Measurements from ENCODE around the gene KIF21A.

Gene KIF21A

GRCh38 chr12:39383114-39383513, 59.8 kb downstream of the KIF21A start:
- DNase-seq = no peak

- DNase-seq = no peak
Measured at GRCh38 chr12:39380090-39380489, 62.8 kb downstream of the KIF21A start.

DNA sequence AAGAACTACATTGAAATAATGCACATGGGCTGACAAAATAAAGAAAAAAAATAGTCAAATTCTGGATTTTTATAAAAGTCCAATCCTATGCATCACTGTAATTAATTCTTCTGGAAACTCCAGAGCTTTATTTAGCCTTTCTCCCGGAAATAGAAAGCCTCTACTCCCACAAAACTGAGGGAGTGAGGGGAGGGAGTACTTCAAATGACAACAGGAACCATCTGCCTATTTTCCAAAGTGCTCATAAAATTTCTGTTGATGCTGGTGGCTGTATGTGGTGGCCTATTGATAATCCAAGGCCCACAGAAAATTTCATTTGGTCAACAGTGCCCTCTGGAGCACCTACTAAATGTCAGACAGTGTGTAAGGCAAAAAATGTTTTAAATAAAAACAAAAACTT, 64.6 kb downstream of the KIF21A start:
- no peak for DNase-seq

GRCh38 chr12:39375206-39375808, 67.6 kb downstream of the KIF21A start:
- DNase-seq = no peak

- no peak for DNase-seq
Measured at GRCh38 chr12:39372929-39373328, 70.0 kb downstream of the KIF21A start.

GRCh38 chr12:39372204-39372925, 70.6 kb downstream of the KIF21A start:
- DNase-seq = no peak

DNA sequence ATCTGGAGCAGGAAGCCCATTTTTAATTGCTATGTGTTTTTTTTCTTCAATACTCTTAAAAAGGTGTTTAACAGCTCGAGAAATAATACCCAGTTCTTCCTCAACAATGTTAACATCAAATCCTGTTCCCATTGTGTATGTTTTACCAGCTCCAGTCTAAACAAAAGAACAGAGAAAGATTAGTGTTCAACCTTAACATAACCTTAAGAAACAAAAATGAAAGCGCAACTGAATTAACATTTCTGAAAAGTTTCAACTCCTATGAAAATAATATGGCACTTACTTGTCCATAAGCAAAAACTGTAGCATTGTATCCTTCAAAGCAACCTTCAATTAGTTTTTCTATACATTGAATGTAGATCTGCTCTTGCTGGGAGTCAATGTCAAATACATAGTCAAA, 73.2 kb downstream of the KIF21A start:
- DNase-seq = no peak

GRCh38 chr12:39368891-39369290, 74.0 kb downstream of the KIF21A start:
- DNase-seq = no peak

DNA sequence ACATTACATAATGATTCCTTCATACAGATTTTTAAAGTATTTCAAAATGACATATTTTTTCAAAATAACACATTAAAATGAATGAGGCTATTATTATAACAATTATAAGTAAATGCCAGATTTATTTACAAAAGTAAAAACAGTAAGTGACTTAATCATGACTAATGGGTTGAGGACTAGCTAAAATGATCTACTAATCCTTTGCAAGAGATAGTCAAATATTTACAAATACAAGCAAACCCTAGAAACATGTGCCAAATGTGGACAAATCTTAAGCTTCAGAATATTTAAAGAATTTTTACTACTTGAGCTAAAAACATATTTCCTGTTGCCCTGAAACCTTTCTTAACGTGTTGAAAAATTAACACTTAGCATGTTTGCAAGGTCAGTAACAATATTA, 74.8 kb downstream of the KIF21A start:
- DNase-seq = no peak

DNA sequence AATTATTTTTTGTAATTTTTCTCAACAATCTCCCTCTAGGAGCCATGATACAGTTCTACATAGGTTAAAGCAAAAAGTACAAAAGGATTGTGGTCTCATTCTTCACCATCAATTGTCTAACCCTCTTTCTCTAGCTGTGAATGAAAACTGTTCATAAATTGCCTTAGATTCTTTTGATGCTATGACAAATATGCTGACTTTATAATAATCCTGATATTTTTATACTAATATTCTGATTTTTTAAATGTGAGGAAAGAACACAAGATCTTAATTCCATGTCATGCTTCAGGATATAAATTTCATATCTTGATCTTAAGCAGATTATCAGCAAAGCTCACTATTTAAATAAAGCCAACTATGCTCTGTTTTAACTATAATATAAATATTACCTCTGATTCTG, 75.4 kb downstream of the KIF21A start:
- no peak for DNase-seq

DNA sequence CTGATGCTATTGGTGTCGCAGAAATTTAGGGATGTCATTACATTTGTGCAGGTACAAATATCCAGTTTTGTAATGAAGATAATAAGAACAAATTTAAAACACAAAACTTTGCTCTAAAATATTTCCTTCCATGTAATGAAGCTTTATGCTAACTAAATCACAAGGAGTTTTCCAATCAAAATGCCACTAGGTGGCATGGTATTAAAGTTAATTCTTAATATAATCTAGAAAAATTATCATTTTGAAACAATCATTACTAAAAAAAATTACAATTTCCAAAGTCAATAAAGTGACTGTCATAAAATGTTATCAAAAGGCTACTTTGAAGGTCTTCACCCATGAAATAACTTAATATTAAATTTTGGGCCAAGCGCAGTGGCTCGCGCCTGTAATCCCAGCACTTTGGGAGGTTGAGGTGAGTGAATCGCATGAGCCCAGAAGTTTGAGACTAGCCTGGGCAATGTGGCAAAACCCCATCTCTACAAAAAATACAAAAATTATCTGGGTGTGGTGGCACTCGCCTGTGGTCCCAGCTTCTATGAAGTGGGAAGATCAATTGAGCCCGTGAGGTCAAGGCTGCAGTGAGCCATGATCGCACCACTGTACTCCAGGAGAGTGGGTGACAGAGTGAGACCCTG, 77.4 kb downstream of the KIF21A start:
- no peak for DNase-seq

- no peak for DNase-seq
Measured at GRCh38 chr12:39364196-39364595, 78.7 kb downstream of the KIF21A start.

GRCh38 chr12:39359645-39360044, 83.3 kb downstream of the KIF21A start:
- no peak for DNase-seq

- no peak for DNase-seq
Measured at GRCh38 chr12:39357041-39357440, 85.9 kb downstream of the KIF21A start.

GRCh38 chr12:39355841-39356240, 87.1 kb downstream of the KIF21A start:
- DNase-seq = no peak

- no peak for DNase-seq
Measured at GRCh38 chr12:39354955-39355354, 88.0 kb downstream of the KIF21A start.

DNA sequence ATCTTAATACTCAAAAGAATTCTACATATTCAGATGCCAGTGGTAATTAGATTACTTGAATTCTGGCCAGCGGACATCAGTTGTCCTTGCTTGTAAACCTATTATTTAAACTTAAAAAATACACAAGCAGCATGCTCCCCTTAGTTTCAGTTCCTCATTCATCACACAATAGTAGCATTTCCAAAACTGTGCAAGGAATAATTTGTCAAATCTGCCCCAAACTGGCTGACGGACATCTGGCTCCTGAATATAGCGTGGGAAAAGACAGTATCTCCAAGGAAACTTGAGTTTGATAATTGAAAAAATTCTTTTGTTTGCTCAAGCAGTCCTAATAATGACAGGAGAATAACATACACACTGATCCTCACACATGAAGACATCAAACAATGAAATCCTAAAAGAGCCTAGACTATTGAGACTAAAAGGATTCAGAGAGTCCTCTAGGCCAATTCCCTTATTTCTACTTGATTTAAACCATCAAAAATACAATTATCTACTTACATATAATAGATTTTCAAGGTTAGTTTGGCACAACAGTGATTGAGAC, 90.4 kb downstream of the KIF21A start:
- DNase-seq = no peak

- DNase-seq = no peak
Measured at GRCh38 chr12:39351153-39351552, 91.8 kb downstream of the KIF21A start.

- DNase-seq = no peak
Measured at GRCh38 chr12:39348941-39349626, 93.8 kb downstream of the KIF21A start.

DNA sequence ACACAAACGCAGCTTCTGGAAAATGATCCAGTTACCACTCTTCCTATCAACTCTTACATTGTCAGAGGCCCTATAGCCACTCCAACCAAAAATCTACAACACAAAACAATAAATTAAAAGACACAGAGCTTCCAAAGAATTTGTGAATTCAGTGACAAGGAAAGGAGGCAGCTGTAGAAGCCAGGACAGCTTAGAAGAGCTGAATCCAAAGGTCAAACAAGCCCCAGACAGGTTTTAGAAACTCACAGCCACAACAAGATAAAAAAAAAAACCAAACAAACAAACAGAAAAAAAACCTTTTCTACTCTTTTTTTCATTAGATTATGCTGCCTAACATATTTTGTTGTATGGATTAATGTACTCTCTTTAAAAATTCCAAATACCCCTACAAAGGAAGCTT, 94.4 kb downstream of the KIF21A start:
- no peak for DNase-seq

DNA sequence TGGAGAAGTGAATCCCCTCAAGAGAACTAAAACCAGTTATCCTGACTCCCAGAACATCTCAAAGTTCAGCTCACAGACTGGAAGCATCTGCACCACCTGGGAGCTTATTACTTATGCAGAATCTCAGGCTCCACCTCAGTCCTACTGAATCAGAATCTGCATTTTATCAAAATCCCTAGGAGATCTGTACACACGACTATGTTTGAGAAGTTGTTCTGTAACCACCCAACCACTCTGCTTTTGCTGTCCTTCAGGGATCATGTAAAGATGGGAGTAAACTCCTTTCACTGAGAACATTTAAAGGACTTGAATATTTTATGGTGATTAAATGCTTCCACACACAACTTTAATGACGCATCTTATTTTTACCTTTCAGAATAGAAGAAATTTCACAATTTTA, 98.0 kb downstream of the KIF21A start:
- DNase-seq = no peak

DNA sequence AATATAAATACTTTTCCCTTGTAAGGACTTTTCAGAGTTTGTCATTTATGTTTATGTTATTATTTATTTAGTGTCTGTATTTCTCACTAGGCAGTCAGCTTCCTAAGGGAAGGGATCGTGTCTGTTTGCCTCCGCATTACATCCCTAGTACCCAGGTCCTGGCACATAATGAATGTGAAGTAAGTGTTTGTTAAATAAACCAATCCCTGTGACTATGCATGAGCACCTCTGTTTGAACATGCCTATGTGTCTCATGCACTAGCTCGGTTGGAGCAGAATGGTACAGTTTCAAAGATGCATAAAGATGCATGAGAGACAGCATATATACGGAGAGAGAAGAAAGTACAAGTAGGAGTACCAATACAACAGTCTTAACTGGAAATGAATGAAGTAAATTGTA, 99.3 kb downstream of the KIF21A start:
- DNase-seq = no peak

GRCh38 chr12:39341761-39342160, 101.2 kb downstream of the KIF21A start:
- no peak for DNase-seq

- no peak for DNase-seq
Measured at GRCh38 chr12:39341179-39341578, 101.7 kb downstream of the KIF21A start.

All from femur (tissue), 1 donor.